Adipocyte (in vitro differentiated cells): Measurements from ENCODE around the gene SHISA8.
A peak's percentile ranks its signal among the peaks of the same experiment; 100 is the strongest.
"Not testable (repeated sequence)": the region's sequence is repeated elsewhere in the genome, so short reads cannot be mapped to it uniquely, and the experiment has no call there.

Experiments used
- DNase-seq: peaks from one replicate; pipeline ENCODE4 v3.0.0-alpha.2; 2015; ENCODE audit warnings: low read depth
- H3K27me3 ChIP-seq: replicated peaks from 2 replicates; pipeline ENCODE4 v1.7.0; 2013; ENCODE audit warnings: mild to moderate bottlenecking, low read length, moderate library complexity; ENCODE audit not compliant: control insufficient read depth, insufficient read depth
- H3K36me3 ChIP-seq: 2 replicates; pipeline ENCODE4 v1.7.0; 2013; ENCODE audit warnings: low read length, mild to moderate bottlenecking, moderate library complexity; ENCODE audit not compliant: control insufficient read depth, insufficient read depth, severe bottlenecking
- H3K4me1 ChIP-seq: 2 replicates; pipeline ENCODE4 v1.7.0; 2013; ENCODE audit warnings: mild to moderate bottlenecking, low read length, moderate library complexity; ENCODE audit not compliant: control insufficient read depth, insufficient read depth
- H3K4me3 ChIP-seq: 2 replicates; pipeline ENCODE4 v1.7.0; 2013; ENCODE audit warnings: mild to moderate bottlenecking, low read length, moderate library complexity
- H3K9ac ChIP-seq: 2 replicates; pipeline ENCODE4 v1.7.0; 2013; ENCODE audit warnings: mild to moderate bottlenecking, low read length, moderate library complexity
- H3K9me3 ChIP-seq: 2 replicates; pipeline ENCODE4 v1.7.0; 2013; ENCODE audit warnings: mild to moderate bottlenecking, low read length, moderate library complexity; ENCODE audit not compliant: control insufficient read depth

Gene SHISA8

DNA sequence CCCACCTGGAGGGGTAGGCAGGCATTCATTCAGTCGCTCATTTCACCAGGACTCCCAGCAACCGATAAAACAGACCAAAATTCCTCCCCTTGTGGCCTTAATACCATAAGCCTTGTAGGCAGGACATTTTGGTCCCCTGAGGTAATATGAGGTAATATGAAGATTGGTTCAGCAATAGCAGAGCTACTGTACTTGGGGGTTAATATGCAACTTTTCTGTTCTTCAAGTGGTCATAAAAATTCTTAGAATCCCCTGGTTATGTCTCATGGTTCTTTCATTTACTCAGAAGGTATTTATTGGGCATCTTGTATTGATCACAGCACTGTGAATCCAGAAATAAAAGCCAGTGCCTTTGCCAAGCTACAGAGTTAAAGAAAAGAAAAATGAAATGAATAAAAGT is 29.8 kb downstream of the SHISA8 start:
- Histone ChIP-seq H3K27me3 (no peaks in the 10 kb centered on the region), H3K36me3 (peaks cover 95% of the 10 kb centered on the region), H3K4me3 (no peak overlapping the region), H3K4me1 (peaks cover 15% of the 10 kb centered on the region), H3K9ac (no peak overlapping the region), H3K9me3 (no peaks in the 10 kb centered on the region)
- no peak for DNase-seq

DNA sequence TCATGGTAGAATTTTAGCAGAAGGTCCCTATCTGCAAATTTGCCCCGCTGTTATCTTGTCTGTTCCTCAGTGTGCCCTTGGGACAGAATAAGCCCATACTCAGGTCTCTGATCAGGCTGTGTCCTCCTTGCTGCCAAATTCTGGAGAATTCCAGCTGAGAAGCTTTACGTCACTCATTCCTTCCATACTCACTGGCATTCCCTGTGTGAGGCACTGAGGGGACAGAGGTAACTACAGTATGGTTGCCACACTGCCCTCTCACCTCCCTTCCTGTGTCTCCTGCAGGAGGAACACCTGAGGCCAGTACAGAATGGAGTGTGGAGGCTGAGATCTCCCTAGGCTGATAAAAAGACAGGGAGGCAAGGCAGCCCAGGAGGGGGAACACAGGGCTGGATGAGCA is 31.5 kb downstream of the SHISA8 start:
- H3K36me3 ChIP-seq = peaks cover 98% of the 10 kb centered on the region
- no peaks in the 10 kb centered on the region for H3K9me3 ChIP-seq
- DNase-seq = no peak
- H3K4me1 ChIP-seq = peaks cover 7% of the 10 kb centered on the region
- H3K27me3 ChIP-seq = no peaks in the 10 kb centered on the region
- H3K4me3 ChIP-seq = no peak overlapping the region
- no peak overlapping the region for H3K9ac ChIP-seq

DNA sequence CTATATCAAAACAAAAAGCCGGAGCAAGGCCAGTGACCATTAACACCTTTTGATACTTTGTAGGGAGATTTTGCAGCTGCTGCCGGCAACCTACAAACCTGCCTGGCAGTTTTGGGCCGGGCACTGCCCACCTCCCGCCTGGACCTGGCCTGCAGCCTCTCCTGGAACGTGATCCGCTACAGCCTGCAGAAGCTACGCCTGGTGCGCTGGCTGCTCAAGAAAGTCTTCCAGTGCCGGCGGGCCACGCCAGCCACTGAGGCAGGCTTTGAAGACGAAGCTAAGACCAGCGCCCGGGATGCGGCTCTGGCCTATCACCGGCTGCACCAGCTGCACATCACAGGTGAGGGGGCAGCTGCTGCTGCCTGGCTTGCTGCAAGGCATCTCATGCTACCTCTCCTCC is 34.2 kb downstream of the SHISA8 start:
- no peak for DNase-seq
- Histone ChIP-seq H3K4me1 (peaks cover 13% of the 10 kb centered on the region), H3K4me3 (no peak overlapping the region), H3K9ac (no peak overlapping the region), H3K27me3 (no peaks in the 10 kb centered on the region), H3K36me3 (peaks cover 97% of the 10 kb centered on the region), H3K9me3 (no peaks in the 10 kb centered on the region)

DNA sequence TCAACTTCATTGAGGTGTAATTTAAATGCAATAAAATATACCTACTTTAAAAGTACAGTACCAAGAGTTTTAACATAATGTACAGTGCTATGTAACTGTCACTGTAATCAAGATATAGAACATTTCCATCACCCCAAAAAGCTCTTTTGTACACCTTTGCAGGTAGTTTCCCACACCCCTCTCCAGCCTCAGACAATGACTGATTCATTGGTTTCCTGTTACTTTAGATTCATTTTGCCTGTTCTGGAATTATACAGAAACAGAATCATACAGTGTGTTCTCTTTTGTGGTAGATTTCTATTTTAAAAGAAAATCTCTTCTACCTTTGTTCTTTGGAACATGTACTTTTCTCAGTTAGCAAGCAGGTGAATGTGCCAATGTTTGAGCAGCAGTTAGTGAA is 38.2 kb downstream of the SHISA8 start:
- no peaks in the 10 kb centered on the region for H3K9me3 ChIP-seq
- H3K4me1 ChIP-seq = peaks cover 10% of the 10 kb centered on the region
- no peaks in the 10 kb centered on the region for H3K27me3 ChIP-seq
- H3K36me3 ChIP-seq = peaks cover 91% of the 10 kb centered on the region
- DNase-seq = no peak
- no peak overlapping the region for H3K9ac ChIP-seq
- H3K4me3 ChIP-seq = no peak overlapping the region

DNA sequence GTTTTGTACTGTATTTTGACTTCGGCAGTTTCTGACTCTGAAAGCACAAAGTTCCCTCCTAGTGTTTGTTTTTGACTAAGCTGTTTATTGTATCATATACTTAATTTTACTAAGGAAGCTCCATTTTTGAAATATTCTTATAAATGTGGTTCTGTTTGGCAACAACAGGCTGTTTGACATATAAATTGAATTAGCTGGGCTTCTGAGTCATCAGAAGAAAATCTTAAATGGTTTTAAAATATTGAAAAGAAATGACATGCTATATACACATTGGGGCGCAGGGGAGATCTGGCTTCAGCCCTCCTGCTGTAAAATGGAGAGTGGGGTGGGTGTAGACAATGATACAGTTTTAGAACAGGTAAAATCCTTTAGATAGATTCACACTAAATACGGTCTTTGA is 38.6 kb downstream of the SHISA8 start:
- no peaks in the 10 kb centered on the region for H3K9me3 ChIP-seq
- DNase-seq = peak; percentile 63
- H3K9ac ChIP-seq = no peak overlapping the region
- H3K27me3 ChIP-seq = no peaks in the 10 kb centered on the region
- peaks cover 91% of the 10 kb centered on the region for H3K36me3 ChIP-seq
- no peak overlapping the region for H3K4me3 ChIP-seq
- H3K4me1 ChIP-seq = peaks cover 10% of the 10 kb centered on the region

DNA sequence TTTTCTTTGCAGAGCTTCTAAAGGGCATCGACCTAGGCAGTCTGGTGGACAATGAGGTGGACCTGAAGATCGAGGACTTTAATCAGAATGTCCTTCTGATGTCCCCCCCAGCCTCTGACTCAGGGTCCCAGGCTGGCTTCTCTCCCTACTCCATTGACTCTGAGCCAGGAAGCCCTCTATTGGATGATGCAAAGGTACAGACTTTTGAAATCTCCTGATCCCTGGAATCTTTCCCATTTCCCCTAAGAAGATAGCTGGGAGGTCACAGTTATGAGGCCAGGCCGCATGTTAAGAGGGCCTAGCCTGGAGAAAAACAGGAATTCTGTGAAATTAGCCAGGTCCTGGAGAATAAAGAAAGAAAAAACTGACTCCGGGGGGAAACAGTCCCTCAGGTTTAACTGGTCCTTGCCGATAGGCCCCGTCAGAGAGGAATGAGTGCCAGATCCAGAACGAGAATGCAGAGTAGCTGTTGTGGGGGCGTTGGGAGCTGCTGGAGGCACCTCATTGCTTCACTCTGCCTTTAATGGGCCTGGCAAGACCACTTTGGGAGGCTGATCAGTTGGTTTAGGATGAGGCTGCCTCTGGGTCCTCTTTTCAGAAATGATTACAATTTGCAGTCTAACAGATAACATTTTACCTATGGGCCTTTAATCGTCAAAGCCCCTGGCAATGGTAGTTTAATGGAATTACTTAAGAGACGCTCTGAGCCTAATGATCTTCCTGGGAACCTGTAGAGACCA is 39.2 kb downstream of the SHISA8 start:
- DNase-seq = no peak
- Histone ChIP-seq H3K36me3 (peaks cover 91% of the 10 kb centered on the region), H3K9me3 (no peaks in the 10 kb centered on the region), H3K27me3 (no peaks in the 10 kb centered on the region), H3K4me1 (peaks cover 10% of the 10 kb centered on the region), H3K9ac (no peak overlapping the region), H3K4me3 (no peak overlapping the region)

DNA sequence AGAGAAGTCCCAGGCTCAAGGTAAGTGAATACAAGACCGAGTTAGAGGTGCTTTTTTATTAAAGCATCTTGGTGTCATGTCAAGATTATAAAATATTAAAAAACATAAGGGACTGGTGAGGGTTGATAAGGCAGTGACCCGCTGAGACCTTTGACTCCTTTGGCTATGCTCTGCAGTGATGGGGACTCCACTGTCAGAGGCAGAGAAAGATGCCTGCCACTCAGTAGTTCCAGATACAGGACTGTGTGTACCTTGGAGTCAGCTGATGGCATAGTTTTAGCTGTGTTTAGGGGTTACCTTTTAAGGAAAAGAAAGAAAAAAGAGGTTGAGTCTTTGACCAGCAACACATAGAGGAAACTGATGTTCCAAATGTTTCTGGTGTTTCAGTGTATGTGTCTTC is 40.8 kb downstream of the SHISA8 start:
- Histone ChIP-seq H3K4me3 (no peak overlapping the region), H3K27me3 (no peaks in the 10 kb centered on the region), H3K36me3 (peaks cover 92% of the 10 kb centered on the region), H3K4me1 (peaks cover 10% of the 10 kb centered on the region), H3K9me3 (no peaks in the 10 kb centered on the region), H3K9ac (no peak overlapping the region)
- DNase-seq = no peak

DNA sequence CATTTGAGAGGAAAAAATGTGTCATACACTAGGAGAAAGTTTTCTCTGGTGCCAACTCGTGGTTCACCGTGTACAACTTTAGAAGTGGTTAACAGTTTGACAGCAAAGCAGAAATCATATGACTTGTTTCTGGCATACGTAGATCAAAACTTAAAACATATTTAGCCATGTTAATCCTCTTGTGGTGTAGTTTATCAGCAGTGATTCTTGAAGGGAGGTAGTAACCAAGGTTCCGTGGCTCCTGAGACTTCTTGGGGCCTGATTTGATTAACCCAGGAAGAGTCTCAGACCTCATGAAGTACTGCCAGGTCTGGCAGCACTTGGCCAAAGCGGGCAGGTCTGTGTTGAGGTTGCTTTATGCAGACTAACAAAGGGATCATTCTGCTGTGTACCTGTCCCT is 41.5 kb downstream of the SHISA8 start:
- H3K36me3 ChIP-seq = peaks cover 92% of the 10 kb centered on the region
- H3K9ac ChIP-seq = no peak overlapping the region
- H3K4me1 ChIP-seq = peaks cover 10% of the 10 kb centered on the region
- H3K4me3 ChIP-seq = no peak overlapping the region
- no peaks in the 10 kb centered on the region for H3K9me3 ChIP-seq
- H3K27me3 ChIP-seq = no peaks in the 10 kb centered on the region
- DNase-seq = no peak

DNA sequence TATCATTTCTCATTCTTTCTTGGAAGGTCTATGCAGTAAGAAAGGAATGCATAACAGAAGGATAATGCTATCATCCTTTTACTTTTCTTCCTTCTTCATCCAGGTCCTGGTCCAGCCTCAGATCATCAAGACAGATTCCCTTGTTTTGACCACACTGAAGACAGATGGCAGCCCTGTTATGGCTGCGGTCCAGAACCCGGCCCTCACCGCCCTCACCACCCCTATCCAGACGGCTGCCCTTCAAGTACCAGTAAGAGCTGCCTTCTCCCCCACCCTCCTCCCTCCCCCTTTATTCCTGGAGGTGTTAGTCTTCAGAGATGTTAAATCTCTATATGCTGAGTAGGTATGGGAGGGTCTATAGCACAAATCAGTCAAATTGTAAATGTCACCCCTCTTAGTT is 44.1 kb downstream of the SHISA8 start:
- Histone ChIP-seq H3K36me3 (peaks cover 83% of the 10 kb centered on the region), H3K4me3 (no peak overlapping the region), H3K9ac (no peak overlapping the region), H3K9me3 (no peaks in the 10 kb centered on the region), H3K4me1 (peaks cover 4% of the 10 kb centered on the region), H3K27me3 (no peaks in the 10 kb centered on the region)
- DNase-seq = no peak

DNA sequence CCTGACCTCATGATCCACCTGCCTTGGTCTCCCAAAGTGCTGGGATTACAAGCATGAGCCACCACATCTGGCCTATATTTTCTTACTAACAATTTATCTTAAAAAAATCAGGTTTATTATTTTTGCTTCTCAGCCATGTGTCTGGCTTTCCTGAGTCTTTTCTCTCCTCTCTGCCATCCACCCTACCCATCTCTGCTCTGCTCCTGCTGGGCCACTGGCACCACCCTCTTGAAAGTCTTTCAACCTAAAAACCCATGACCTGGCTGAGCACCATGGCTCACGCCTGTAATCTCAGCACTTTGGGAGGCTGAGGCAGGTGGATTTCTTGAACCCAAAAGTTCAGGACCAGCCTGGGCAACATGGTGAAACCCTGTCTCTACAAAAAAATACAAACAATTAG is 44.8 kb downstream of the SHISA8 start:
- H3K9me3 ChIP-seq, H3K4me1 ChIP-seq, H3K27me3 ChIP-seq, DNase-seq, H3K4me3 ChIP-seq, H3K9ac ChIP-seq: not testable (repeated sequence)
- peaks cover 76% of the 10 kb centered on the region for H3K36me3 ChIP-seq

DNA sequence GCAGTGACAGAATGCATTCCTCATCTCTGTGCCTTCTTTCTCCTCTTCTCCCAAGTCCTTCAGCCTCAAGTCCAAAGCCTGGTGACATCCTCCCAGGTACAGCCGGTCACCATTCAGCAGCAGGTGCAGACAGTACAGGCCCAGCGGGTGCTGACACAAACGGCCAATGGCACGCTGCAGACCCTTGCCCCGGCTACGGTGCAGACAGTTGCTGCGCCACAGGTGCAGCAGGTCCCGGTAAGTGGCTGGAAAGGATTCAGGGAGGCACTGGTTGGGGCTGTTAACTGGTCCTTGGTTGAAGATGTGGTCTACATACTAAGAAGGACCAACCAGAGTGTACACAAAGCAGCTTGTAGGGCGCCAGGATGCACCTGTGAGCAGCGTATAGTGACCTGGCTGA is 46.3 kb downstream of the SHISA8 start:
- no peak for DNase-seq
- Histone ChIP-seq H3K4me1 (peaks cover 1% of the 10 kb centered on the region), H3K9ac (no peak overlapping the region), H3K4me3 (no peak overlapping the region), H3K36me3 (peaks cover 62% of the 10 kb centered on the region), H3K9me3 (no peaks in the 10 kb centered on the region), H3K27me3 (no peaks in the 10 kb centered on the region)

DNA sequence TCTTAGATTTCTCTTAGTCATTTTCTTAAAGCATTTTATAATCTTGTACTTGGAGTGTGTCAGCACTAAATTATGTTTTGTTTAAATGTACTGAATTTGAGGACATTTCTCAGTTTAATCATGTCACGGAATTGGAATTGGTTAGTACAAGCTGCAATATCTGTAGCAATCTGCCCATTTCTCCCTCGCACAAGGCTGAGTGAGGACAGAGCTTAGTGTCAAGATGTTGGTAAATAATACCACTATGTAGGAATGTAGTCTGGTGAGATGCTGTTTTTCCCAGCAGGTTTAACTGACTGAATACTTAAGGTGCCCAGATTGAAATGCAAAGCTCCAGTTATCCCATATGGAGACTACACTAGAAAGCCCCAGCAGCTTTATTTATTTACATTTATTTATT is 51.4 kb downstream of the SHISA8 start:
- Histone ChIP-seq H3K4me3 (no peak overlapping the region), H3K9me3 (no peaks in the 10 kb centered on the region), H3K9ac (peak overlapping the region; percentile 66), H3K4me1 (peaks cover 34% of the 10 kb centered on the region), H3K27me3 (no peaks in the 10 kb centered on the region), H3K36me3 (peaks cover 17% of the 10 kb centered on the region)
- DNase-seq = no peak
